AG08396 (cell line): ENCODE measurements around the gene MRPL52.
"Not testable (repeated sequence)": the region's sequence is repeated elsewhere in the genome, so short reads cannot be mapped to it uniquely, and the experiment has no call there.

Experiments used
- DNase-seq: peaks from one replicate; pipeline ENCODE4 v3.0.0; 2012; ENCODE audit warnings: low spot score, mixed read lengths

MRPL52 gene

DNA sequence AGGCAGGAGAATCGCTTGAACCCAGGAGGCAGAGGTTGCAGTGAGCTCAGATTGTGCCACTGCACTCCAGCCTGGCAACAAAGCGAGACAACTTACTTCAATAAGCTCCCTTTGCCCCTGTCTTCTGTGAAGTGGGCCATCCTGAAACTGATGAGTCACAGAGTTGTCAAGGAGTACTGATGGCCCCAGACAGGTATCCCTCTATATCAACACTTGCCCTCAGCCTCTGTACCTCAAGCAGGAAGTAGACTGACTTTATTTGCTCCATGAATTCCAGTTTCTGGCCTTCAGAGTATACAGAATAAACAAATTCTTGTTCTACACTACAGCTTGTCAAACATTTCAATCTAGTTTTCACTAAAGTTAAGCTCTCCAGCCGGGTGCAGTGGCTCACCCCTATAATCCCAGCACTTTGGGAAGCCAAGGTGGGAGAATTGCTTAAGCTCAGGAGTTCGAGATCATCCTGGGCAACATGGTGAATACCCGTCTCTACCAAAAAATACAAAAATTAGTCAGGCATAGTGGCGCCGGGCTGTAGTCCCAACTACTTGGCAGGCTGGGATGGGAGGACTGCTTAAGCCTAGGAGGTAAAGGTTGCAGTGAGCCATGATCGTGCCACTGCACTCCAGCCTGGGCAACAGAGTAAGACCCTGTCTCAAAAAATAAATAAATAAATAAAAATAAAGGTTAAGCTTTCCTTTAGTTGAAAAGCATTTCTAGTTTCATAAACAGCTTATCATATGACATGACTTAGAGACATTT, 25.5 kb downstream of the MRPL52 start:
- no peak for DNase-seq

DNA sequence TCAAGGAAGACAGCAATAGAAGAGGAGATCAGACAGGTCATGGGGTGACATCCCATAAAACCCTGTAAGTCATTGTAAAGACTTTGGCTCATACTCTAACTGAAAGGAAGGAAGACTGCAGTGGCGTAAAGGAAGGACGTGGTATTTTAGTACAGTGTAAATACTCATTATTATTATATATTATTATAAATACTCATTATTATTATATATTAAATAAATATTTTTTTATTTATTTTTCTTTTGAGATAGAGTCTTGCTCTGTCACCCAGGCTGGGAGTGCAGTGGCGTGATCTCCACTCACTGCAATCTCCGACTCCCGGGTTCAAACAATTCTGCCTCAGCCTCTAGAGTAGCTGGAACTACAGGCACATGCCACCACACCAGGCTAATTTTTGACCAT, 26.7 kb downstream of the MRPL52 start:
- DNase-seq, result no peak

DNA sequence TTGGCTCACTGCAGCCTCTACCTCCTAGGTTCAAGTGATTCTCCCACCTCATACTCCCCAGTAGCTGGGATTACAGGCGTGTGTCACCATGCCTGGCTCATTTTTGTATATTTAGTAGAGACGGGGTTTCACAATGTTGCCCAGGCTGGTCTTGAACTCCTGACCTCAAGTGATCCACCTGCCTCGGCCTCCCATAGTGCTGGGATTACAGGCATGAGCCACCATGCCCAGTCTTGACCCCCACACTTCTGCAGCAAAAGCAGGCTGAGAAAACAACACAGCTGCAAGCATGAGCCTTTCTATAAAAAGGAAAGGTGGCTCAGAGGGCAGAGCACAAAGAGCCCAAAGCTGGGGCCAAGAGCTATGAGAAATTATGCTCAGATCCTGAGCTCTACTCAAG, 30.7 kb downstream of the MRPL52 start:
- not testable (repeated sequence) for DNase-seq

DNA sequence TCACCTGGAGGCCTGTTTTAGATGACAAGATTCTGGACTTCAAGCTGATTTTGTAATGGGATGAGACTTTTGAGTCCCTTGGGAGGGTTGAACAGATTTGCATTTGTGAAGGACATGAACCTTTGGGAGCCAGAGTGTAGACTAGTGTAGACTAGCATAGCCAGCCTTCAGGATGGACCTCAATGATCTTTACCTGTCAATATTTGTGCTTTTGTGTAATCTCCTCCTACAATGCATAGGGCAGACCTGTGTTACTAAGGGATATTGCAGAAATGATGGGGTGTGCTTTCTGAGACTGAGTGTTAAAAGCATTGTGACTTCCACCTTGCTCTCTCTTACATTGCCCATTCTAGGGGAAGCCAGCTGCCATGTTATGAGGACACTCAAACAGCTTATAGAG, 32.0 kb downstream of the MRPL52 start:
- no peak for DNase-seq

DNA sequence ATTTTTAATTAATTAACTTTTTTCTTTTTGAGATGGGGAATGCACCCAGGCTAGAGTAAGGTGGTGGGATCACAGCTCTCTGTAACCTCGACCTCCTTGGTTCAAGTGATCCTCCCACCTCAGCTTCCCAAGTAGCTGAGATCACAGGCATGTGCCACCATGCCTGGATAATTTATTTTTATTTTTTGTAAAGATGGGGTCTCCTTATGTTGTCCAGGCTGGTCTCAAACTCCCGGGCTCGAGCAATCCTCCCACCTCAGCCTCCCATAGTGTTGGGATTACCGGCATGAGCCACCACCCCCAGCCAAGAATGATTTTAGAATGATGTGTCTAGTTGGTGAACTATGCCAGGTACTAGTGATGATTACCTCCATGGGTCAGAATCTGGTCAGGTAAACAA, 35.3 kb downstream of the MRPL52 start:
- no peak for DNase-seq

DNA sequence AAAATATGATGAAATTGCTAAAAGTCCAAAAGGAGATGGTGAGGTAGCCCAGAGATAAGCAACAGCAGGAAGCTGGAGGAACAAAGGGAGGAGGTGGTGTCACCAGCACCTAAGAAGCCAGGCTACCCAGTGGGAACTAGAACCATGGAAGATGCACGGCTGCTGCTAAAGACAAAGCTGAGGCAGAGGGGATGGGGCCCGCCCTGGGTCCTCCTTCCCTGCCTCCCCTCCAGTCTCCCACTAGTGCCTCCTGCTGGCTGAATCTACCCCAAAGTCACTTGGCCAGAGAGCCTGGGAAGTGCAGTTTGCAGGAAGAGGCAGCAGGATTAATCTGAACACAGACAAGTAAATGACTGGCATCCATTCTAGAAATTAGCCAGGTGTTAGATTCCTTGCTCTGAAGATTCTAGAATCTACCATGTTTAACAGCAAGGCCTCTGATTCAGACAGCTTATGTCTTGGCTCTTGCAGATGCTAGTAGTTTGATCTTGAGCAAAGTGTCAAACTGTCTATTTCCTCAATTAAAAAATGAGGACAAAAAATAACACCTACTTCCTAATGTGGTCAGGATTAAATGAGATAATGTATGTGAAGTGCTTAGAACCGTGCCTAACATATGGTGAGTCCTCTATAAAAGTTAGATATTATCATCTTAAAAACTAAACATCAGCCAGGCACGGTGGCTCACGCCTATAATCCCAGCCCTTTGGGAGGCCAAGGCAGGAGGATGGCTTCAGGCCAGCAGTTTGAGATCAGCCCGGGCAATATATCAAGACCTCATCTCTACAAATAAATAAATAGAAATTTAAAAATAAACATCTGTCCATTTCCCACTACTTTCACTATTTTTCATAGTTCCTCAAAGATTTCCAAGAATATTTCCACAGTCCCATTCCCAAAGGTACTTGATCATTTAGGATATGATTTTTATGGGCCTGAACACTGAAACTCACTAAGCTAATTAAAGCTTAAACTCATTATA, 36.0 kb downstream of the MRPL52 start:
- DNase-seq, result peak; percentile 11

DNA sequence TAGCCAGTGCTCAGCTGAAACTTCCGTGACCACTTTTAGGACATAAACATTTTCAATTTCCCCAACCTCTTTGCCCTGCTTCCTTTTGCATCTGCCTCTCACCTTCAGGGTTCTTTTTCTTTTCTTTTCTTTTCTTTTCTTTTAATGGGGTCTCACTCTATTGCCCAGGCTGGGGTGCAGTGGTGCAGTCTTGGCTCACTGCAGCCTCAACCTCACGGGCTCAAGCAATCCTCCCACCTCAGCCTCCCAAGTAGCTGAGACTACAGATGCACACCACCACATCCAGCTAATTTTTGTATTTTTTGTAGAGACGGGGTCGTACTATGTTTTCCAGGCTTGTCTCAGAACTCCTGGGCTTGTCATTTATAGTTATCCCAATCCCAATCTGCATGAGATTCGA, 37.2 kb downstream of the MRPL52 start:
- DNase-seq, result no peak

DNA sequence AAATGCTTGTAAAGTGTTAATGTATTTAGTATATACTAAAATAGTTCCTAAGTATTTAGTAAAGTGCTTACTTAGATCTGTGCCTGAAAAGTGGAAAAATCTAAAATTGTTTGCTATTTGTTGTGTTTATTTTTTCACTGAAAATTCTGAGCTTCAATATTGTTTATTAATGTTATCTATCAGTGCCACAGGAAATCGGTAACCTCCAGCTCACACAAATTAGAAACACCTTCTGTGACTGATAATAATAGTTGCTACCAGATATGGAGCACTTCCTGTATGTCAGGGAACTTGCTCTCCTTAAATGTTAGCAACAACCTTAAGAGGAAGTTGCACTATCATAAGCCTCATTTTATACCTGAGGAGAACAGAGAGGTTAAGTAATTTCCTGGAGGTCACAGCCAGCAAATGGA, 41.1 kb downstream of the MRPL52 start:
- no peak for DNase-seq

DNA sequence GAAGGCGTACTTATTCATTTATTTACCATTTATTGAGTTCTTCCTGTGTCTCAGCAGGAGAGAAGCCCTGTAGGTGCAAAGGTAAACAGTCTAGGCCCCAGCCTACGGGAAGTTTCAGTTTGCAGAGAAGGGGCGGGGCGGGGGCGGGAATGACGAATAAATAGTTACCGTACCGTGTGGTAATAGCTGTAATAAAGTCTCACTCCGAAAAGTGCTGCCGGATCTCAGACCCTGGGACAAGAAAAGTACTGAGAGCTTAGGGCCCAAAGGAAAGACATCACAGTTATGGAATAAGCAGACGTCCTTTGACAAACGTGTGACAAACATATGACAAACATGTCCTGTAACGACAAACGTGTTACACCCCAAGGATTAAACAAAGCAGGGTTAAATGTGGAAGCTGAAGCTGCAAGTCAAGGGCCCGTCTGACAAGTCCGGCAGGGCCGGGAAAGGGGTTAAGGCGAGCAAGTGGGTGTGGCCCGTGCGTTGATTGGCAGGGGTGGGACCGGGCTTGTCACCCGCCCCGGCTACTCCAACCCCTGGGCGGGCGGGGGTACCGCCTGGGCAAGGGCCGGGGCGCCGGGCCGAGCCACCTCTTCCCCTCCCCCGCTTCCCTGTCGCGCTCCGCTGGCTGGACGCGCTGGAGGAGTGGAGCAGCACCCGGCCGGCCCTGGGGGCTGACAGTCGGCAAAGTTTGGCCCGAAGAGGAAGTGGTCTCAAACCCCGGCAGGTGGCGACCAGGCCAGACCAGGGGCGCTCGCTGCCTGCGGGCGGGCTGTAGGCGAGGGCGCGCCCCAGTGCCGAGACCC, 41.7 kb downstream of the MRPL52 start, which contains the start of gene LRP10:
Gene LRP10 (plus strand): TSS at position 517 of the 809 bp plus-strand sequence. CDS start 564 bp downstream, outside the sequence.
- peak; percentile 87 for DNase-seq

DNA sequence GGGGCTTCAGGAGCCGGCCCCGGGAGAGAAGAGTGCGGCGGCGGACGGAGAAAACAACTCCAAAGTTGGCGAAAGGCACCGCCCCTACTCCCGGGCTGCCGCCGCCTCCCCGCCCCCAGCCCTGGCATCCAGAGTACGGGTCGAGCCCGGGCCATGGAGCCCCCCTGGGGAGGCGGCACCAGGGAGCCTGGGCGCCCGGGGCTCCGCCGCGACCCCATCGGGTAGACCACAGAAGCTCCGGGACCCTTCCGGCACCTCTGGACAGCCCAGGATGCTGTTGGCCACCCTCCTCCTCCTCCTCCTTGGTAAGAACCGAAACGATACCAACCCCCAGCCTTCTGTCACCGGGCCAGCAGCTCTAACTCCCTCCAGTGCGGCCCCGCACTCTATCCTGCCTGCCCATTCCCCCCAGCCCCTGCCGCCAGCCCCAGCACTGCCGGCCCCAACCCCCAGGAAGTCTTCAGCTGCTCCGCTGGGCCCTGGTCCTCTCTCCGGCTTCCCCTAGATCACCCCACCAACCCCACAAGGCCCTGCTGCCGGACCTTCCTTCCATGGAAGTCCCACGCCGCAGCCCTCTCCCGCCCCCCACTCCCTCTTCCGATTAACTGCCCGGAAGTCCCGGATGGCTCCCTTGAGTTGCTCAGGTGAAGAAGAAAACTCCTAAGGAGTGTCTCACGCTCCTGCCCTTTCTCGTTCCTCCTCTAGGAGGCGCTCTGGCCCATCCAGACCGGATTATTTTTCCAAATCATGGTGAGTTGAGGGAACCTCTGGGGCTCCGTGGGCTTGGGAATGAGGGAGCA, 42.5 kb downstream of the MRPL52 start:
- DNase-seq, result peak; percentile 86

DNA sequence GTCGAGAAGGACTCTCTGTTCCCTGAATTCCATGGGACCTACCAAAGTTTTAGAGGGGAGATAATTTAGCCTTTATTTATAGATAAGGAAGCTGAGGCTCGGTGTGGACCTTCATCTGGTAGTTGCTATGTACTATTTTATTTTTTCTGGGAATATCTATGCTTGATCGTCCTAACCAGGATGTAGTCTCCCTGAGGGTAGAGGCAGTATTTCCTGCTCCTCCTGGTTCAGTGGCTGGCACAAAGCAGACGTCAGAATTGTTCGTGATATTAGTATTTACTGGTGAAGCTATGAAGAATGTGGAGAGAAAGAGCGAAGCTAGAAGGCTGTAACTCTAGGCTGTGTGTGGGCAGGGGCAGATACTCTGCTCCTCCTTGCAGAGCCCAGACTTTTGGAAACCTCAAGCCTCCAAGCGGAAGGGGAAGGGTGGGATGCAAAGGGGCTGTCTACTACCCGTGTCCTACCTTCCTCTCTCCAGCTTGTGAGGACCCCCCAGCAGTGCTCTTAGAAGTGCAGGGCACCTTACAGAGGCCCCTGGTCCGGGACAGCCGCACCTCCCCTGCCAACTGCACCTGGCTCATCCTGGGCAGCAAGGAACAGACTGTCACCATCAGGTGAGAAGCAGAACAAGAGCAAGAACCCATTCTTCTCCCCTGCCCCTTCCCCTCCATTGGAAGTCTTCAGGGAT, 43.3 kb downstream of the MRPL52 start:
- no peak for DNase-seq

DNA sequence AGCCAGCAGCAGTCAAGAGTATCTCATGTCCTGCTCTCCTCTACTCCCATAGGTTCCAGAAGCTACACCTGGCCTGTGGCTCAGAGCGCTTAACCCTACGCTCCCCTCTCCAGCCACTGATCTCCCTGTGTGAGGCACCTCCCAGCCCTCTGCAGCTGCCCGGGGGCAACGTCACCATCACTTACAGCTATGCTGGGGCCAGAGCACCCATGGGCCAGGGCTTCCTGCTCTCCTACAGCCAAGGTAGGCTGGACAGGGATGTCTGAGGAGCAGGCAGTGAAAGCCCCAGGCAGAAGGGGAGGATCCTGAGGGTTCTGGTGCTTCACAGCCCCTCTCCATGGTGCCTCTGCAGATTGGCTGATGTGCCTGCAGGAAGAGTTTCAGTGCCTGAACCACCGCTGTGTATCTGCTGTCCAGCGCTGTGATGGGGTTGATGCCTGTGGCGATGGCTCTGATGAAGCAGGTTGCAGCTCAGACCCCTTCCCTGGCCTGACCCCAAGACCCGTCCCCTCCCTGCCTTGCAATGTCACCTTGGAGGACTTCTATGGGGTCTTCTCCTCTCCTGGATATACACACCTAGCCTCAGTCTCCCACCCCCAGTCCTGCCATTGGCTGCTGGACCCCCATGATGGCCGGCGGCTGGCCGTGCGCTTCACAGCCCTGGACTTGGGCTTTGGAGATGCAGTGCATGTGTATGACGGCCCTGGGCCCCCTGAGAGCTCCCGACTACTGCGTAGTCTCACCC, 45.5 kb downstream of the MRPL52 start:
- DNase-seq, result no peak

DNA sequence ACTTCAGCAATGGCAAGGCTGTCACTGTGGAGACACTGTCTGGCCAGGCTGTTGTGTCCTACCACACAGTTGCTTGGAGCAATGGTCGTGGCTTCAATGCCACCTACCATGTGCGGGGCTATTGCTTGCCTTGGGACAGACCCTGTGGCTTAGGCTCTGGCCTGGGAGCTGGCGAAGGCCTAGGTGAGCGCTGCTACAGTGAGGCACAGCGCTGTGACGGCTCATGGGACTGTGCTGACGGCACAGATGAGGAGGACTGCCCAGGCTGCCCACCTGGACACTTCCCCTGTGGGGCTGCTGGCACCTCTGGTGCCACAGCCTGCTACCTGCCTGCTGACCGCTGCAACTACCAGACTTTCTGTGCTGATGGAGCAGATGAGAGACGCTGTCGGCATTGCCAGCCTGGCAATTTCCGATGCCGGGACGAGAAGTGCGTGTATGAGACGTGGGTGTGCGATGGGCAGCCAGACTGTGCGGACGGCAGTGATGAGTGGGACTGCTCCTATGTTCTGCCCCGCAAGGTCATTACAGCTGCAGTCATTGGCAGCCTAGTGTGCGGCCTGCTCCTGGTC, 46.1 kb downstream of the MRPL52 start:
- DNase-seq, result no peak

DNA sequence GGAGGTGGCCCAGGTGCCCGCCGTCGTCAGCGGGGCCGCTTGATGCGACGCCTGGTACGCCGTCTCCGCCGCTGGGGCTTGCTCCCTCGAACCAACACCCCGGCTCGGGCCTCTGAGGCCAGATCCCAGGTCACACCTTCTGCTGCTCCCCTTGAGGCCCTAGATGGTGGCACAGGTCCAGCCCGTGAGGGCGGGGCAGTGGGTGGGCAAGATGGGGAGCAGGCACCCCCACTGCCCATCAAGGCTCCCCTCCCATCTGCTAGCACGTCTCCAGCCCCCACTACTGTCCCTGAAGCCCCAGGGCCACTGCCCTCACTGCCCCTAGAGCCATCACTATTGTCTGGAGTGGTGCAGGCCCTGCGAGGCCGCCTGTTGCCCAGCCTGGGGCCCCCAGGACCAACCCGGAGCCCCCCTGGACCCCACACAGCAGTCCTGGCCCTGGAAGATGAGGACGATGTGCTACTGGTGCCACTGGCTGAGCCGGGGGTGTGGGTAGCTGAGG, 47.4 kb downstream of the MRPL52 start:
- DNase-seq, result no peak

DNA sequence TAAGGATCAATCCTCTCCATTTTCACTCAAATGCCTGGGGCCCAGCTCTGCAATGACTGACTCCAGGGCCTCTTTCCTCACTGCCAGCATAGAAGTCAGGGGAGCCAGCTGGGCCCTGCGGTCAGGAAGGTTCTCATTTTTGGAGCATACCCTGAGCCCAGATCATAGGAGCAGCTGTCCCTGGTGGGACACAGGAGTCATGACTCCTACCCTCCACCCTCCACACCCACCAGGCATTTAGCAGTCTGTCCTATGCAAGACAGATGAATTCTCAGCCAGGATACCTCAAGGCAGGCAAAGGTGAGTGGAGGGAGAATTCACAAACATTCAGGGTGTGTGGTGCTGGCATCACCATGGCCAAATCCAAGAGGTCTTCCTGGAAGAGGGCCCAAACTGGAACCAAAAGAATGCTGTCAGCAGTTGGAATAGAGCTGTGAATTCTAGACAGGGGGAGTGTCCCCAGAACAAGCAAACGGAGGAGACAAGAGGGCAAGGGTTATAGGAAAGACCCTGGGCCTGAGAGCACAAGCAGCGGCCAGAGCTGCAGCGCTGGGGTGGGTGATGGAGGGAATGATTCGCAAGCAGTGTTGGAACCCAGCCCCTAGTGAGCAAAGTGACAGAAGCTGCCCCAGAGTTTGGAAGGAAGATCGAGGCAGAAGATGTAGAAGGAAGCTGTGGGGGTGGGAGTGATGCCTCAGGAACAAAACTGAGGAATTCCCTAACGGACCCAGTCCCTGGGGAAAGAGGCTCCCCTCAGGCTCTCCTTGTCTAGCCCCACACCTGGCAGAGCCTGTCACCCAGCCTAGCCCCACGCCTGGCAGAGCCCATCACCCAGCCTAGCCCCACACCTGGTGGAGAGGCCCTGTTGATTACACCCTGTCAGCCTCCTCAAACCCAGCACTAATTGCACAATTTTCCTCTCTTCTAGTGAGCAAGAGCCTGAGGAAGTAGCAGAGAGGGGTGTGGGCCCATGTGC, 48.9 kb downstream of the MRPL52 start:
- no peak for DNase-seq

DNA sequence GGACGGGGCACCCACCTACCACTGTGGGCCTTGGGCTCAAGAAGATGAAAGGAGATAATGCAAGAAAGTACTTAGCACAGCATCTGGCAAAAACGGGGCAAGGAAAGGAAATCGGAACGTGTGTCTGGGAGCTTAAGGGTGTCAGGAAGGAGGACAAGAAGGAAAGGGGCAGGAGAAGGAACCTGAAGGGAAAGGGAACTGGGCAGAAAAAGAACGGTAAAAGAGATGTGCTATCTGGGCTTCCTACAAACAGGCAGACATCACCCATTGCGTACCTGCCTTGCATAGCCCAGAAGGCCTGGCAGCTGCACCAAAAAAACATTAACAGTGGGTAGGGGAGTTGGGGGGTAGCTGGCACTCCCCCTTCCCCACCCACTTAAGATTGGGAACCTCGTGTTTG, 52.4 kb downstream of the MRPL52 start:
- no peak for DNase-seq

DNA sequence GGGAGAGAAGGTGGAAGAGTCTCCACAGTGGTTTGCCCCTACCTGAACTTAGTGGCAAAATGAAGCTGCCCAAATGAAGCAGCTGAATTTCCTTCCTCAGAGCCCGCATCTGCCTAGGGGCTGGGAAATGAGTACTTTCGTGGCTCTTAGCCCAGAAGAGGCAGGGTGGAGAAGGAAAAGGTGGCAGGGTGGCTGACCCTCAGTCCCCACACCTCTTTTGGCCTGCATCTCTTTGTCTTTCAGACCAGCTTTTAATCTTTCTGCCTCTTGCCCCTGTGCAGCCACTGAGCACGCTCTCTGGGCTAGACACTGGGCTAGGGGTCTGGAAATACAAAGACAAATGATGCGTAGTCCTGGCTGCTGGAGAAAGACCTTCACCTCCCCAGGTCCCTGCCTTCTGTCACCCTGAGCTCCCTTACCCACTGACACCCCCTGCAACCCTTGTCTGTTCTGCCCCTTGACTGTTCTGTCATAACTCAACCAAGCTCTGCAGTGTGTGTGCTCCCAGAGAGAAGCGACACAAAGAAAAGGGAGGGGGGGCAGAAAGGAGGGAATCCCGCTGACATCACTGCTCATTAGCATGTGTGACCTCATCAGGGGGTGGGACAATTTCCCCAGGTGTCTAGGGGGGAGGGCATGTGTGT, 53.0 kb downstream of the MRPL52 start:
- DNase-seq, result peak; percentile 79
